Stimulated activated CD4-positive, alpha-beta T cell treated with anti-CD3 and anti-CD28 coated beads, Interleukin-15, amount 100 ng/mL, for 48 hours (primary cell): ENCODE data around the gene LCN10.
A peak's percentile ranks its signal among the peaks of the same experiment; 100 is the strongest.
"Not testable (repeated sequence)": the region's sequence is repeated elsewhere in the genome, so short reads cannot be mapped to it uniquely, and the experiment has no call there.

Experiments used
- DNase-seq, 2 donors: peaks; one replicate each; pipeline ENCODE4 v3.0.0-alpha.2; 2020; ENCODE audit warnings: low read depth in 2 of 2

LCN10 gene

GRCh38 chr9:136742591-136743391, at the start of gene LCN10:
TSS of gene LCN10 (minus strand) at chr9:136742940. CDS start at chr9:136742903, 37 bp downstream.
- DNase-seq: no peak

GRCh38 chr9:136791516-136792276, 49.0 kb upstream of the LCN10 start:
- peak; percentile 38 to 52 for DNase-seq

DNA sequence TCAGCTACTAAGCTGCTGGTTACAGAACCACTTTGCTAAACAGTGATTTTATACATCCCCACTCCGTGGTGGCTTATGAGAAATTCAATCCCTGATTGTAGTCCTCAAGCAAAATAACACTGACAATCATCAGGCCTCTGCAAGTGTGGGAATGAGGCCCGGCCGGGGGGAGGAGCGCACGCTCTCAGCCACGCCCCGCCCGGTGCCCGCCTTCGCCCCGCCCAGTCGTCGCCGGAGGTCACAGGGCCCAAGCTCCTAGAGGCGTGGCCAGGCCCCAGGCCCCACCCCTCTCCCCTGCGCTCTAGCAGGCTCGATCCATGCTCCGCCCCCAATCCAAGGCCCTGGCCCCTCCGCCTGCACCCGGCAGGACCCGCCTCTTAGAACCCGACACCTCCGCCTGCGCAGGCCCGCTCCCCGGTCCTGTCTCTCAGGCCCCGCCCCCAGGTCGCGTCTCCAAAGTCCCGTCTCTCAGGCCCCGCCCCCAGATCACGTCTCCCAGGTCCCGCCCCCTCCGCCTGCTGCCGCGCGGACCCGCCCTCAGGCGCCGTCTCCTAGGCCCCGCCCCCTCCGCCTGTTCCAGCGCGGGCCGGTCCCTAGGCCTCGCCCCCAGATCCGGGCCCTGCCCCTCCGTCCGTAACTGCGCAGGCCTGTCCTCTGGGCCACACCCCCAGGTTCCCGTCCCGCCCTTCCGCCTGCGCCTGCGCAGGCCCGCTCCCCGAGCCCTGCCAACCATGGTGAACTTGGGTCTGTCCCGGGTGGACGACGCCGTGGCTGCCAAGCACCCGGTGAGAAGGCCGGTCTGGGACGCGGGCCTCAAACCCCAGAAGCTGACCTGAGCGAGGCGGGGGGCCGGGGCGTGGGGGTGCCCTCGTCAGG, 48.1 kb upstream of the LCN10 start, which contains the start of gene TMEM141:
TSS of gene TMEM141 (plus strand) at position 705 of the 876 bp plus-strand sequence. CDS start at position 732, 27 bp downstream.
- peak; percentile 100 for DNase-seq

GRCh38 chr9:136789523-136789937, 46.8 kb upstream of the LCN10 start:
- DNase-seq: no peak

DNA sequence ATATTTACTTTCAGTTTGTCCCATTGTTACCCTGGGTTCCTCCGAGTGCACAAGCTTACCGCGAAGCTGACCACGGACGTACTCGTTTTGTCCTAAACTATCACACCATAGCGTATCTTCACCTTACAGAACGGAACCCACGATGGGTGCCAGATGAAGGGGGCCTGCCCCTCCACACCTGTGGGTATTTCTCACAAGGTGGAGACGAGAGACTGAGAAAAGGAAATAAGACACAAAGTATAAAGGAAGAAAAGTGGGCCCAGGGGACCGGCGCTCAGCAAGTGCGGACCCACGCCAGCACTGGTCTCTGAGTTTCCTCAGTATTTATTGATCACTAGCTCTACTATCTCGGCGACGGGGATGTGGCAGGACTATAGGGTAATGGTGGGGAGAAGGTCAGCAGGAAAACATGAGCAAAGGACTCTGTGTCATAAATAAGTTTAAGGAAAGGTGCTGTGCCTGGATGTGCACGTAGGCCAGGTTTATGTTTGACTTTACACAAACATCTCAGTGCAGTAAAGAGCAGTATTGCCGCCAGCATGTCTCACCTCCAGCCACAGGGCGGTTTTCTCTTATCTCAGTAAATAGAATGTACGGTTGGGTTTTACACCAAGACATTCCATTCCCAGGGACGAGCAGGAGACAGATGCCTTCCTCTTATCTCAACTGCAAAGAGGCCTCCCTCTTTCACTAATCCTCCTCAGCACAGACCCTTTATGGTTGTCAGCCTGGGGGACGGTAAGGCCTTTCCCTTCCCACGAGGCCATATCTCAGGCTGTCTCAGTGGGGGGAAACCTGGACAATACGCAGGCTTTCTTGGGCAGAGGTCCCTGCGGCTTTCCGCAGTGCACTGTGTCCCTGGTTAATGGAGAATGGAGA, 46.1 kb upstream of the LCN10 start:
- not testable (repeated sequence) for DNase-seq

- peak; percentile 58 to 68 for DNase-seq
These were observed 45.1 kb upstream of the LCN10 start for GRCh38 chr9:136787690-136788400.

DNA sequence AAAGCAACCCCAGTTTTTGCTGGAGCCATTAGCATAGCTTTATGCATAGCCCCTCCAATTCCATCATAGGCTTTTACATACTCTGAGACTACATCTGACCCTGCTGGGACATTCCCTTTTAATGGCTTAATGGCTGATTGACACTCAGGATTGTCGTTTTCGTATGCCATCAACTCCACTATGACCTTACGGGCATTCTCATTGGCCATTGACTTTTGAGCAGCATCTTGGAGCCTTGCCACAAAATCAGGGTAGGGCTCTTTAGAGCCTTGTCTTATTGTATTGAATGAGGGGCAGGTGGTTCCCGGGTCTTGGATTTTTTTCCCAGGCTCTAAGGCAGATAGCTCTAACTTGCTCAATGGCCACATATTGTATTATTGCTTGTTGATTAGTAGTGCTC, 44.2 kb upstream of the LCN10 start:
- not testable (repeated sequence) for DNase-seq

GRCh38 chr9:136786451-136786850, 43.7 kb upstream of the LCN10 start:
- no peak for DNase-seq

GRCh38 chr9:136785565-136786355, 43.0 kb upstream of the LCN10 start:
- DNase-seq: not testable (repeated sequence)

GRCh38 chr9:136784997-136785361, 42.2 kb upstream of the LCN10 start:
- no peak for DNase-seq

DNA sequence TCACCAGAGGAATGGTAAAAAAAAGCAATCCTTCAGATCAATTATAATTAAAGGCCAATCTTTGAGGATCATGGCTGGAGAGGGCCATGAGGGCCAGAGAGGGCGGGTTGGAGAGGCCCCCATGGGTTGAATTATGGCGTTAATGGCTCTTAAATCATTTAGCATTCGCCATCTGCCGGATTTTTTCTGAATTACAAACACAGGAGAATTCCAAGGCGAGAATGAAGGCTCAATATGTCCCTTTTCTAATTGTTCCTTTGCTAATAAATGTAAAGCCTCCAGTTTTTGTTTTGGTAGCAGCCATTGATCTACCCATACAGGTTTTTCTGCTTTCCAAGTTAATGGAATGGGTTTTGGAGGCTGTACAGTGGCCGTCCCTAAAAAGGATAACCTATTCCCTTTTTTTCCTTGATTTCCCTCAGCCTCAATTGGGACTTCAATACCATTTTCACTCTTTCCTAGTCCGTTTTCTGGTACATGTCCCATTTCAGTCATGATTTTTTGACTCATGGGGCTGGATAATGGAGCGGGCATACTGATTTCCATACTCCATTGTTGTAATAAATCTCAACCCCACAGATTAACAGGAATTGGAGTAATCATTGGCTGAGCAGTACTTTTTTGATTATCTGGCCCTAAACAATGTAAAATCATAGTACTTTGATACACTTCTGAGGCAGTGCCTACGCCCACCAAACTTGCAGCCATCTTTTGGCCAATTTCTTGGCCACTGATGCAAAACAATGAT, 41.7 kb upstream of the LCN10 start:
- no peak for DNase-seq

DNA sequence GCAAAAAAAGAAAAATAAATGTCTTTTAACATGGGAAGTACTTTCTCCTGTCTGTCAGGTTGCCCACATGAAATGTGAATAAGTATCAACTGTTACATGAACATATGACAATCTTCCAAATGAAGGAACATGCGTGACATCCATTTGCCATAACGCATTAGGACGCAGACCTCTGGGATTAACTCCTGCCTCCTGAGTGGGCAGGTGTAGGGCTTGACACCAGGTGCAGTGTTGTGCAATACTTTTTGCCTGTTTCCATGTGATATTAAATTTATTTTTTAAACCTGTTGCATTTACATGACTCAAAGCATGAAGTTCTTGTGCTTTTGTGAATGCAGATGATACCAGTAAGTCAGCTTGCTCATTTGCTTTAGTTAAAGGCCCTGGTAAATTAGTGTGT, 39.7 kb upstream of the LCN10 start:
- no peak for DNase-seq

GRCh38 chr9:136779808-136780207, 37.1 kb upstream of the LCN10 start:
- no peak for DNase-seq

DNA sequence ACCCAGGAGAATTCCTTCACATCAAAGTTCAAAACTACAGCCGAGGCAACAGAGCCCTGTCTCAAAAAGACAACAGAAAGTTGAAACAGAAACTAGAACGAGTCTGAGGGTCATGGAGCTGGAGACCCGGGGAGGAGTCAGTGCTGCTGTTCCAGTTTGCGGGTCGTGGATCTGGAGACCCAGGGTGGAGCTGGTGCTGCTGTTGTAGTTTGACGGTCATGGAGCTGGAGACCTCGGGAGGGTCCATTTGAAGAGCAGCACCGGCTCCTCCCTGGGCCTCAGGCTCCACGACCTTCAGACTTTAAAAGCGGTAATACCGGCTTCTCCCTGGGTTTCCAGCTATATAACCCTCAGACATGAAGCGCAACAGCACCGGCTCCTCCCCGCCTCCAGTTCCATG, 34.6 kb upstream of the LCN10 start:
- DNase-seq: no peak

GRCh38 chr9:136776947-136777346, 34.2 kb upstream of the LCN10 start:
- DNase-seq: no peak

GRCh38 chr9:136775191-136775590, 32.5 kb upstream of the LCN10 start:
- no peak for DNase-seq

- DNase-seq: no peak
These were observed 31.8 kb upstream of the LCN10 start for GRCh38 chr9:136774416-136775045.

DNA sequence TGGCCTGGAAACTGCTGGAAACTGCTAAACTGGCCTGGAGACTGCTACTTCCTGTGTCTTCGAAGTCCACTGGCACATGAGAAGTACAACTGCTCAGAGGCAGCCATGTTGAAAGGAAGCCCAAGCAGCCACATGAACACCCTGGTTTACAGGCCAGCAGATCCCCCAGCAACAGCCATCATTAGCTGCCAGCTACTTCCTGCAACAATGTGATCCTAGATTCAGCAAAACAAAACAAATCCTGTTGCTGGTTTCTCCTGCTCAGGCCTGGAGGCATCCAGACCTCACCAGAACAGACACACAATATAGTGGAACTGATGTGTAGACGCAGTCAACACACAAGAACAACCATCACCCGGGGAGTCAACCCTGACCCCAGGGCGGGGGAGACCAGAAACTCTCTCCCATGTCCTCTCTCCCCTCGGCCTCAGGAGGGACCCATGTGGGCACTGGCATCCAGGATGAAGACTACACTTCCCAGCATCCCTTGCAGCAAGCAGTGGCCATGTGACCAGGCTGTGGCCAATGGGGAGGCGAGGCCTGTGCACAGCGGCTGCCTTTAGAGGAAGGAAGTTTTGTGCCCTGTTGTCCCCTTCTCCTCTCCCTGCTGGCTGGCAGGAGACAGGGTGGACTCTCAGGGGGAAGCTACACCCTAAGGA, 30.8 kb upstream of the LCN10 start:
- DNase-seq: no peak
